HCT116 (cell line): ENCODE data around the gene CDC42EP1. TPM values are rescaled to one million over a fixed set of nuclear protein-coding genes. Genes with fewer than 3 reads are reported as not detected.

ENCODE experiments used
- ATAC-seq: fragments of 200-7000 bp; cut with Tn5 transposase; 2 replicates; pipeline ENCODE4 v1.9.1; 2020; ENCODE audit warnings: mild to moderate bottlenecking, moderate library complexity
- BruUV-seq: library from RNA; stranded (reverse); fragments of 400-500 nt; replicated peaks from 2 replicates; lab custom pipeline; 2021; lab: Mats Ljungman, UMichigan
- CTCF ChIA-PET: fragments of 300-600 bp; sonication (Branson Sonifier 250); formaldehyde crosslinking; loops from one replicate; lab custom pipeline; 2021; ENCODE audit warnings: antibody characterized with exemption; lab: Charles Lee
- POLR2A ChIA-PET: fragments of 300-600, 350-600 bp; sonication (Branson Sonifier 250); formaldehyde crosslinking; loops from one replicate; lab custom pipeline; 2021; ENCODE audit warnings: antibody characterized with exemption; lab: Charles Lee
- RAD21 ChIA-PET, 2 experiments: fragments of 300-600 bp; sonication (Branson Sonifier 250); formaldehyde crosslinking; loops; one replicate each; lab custom pipeline; 2023; ENCODE audit warnings: low total read pairs in 2 of 2; ENCODE audit not compliant: uncharacterized antibody in 2 of 2, unreplicated experiment in 2 of 2, low non-redundant PET in 1 of 2; lab: Charles Lee
- DNase-seq: peaks from one replicate; pipeline ENCODE4 v3.0.0-alpha.2; 2010; ENCODE audit warnings: low read depth, low spot score
- H2AFZ ChIP-seq: fragments of 200-600 bp; shearing (Covaris generic), sonication (generic); 2 replicates; pipeline ENCODE4 v1.6.1; 2017; ENCODE audit warnings: low read depth, mixed run types, mixed read lengths, antibody characterized with exemption, low read length; ENCODE audit not compliant: poor library complexity, severe bottlenecking
- H3K27ac ChIP-seq: 2 replicates; pipeline ENCODE4 v1.5.1; 2012; ENCODE audit warnings: low read depth, low read length
- H3K27me3 ChIP-seq: fragments of 200-600 bp; sonication (generic); 2 replicates; pipeline ENCODE4 v1.6.1; 2016; ENCODE audit warnings: mixed run types, low read length, mixed read lengths; ENCODE audit not compliant: insufficient read depth
- H3K36me3 ChIP-seq, 2 experiments: fragments of 200-500 bp in 1 of 2; fragments of 200-600 bp in 1 of 2; sonication (Bioruptor generic) in 1 of 2; sonication (generic) in 1 of 2; 2 replicates each; pipeline versions ENCODE4 v1.5.1 to v1.6.1; 2014 to 2016; ENCODE audit warnings: low read length in 2 of 2, inconsistent platforms in 1 of 2, mixed read lengths in 1 of 2, mixed run types in 1 of 2; ENCODE audit not compliant: insufficient read depth in 2 of 2, control insufficient read depth in 1 of 2
- H3K4me1 ChIP-seq, 2 experiments: fragments of 200-600 bp in 1 of 2; sonication (generic) in 1 of 2; 2 replicates each; pipeline versions ENCODE4 v1.5.1 to v1.6.1; 2012 to 2017; ENCODE audit warnings: low read length in 2 of 2, inconsistent platforms in 1 of 2, mild to moderate bottlenecking in 1 of 2, mixed read lengths in 1 of 2, mixed run types in 1 of 2, moderate library complexity in 1 of 2; ENCODE audit not compliant: insufficient read depth in 2 of 2, control insufficient read depth in 1 of 2
- H3K4me2 ChIP-seq: fragments of 200-600 bp; sonication (generic); 2 replicates; pipeline ENCODE4 v1.6.1; 2017; ENCODE audit warnings: mixed run types, low read length, mixed read lengths
- H3K4me3 ChIP-seq, 2 experiments: fragments of 200-600 bp in 1 of 2; sonication (generic) in 1 of 2; replicated peaks in 1 of 2; 2 replicates each; pipeline ENCODE4 v1.5.1; 2011 to 2016; ENCODE audit warnings: low read length in 2 of 2, control low read depth in 1 of 2, low read depth in 1 of 2, mild to moderate bottlenecking in 1 of 2, mixed read lengths in 1 of 2, mixed run types in 1 of 2
- H3K79me2 ChIP-seq: fragments of 200-600 bp; sonication (generic); 2 replicates; pipeline ENCODE4 v1.6.1; 2017; ENCODE audit warnings: mild to moderate bottlenecking, mixed run types, low read length, moderate library complexity, mixed read lengths; ENCODE audit not compliant: insufficient read depth
- H3K9ac ChIP-seq: fragments of 200-600 bp; sonication (generic); 2 replicates; pipeline ENCODE4 v1.6.1; 2016; ENCODE audit warnings: low read length, mixed read lengths
- H3K9me2 ChIP-seq: fragments of 200-600 bp; sonication (generic), shearing (Covaris generic); 2 replicates; pipeline ENCODE4 v1.6.1; 2017; ENCODE audit warnings: mixed run types, mild to moderate bottlenecking, moderate library complexity; ENCODE audit not compliant: insufficient read depth
- H3K9me3 ChIP-seq, 2 experiments: fragments of 200-500 bp in 1 of 2; fragments of 200-600 bp in 1 of 2; sonication (Bioruptor generic) in 1 of 2; sonication (generic) in 1 of 2; 2 replicates each; pipeline ENCODE4 v1.6.1; 2014 to 2017; ENCODE audit warnings: low read length in 2 of 2, mixed read lengths in 2 of 2, inconsistent platforms in 1 of 2, low read depth in 1 of 2, mild to moderate bottlenecking in 1 of 2, mixed run types in 1 of 2, moderate library complexity in 1 of 2; ENCODE audit not compliant: control insufficient read depth in 1 of 2, insufficient read depth in 1 of 2
- H4K20me1 ChIP-seq: fragments of 200-600 bp; sonication (generic), shearing (Covaris generic); 2 replicates; pipeline ENCODE4 v1.6.1; 2017; ENCODE audit warnings: mixed run types, mild to moderate bottlenecking, moderate library complexity; ENCODE audit not compliant: insufficient read depth
- CEBPB ChIP-seq: IDR thresholded peaks from 2 replicates; pipeline ENCODE4 v1.6.1; 2012; ENCODE audit warnings: low read depth
- EGR1 ChIP-seq: IDR thresholded peaks from 2 replicates; pipeline ENCODE4 v1.6.1; 2012; ENCODE audit warnings: low read depth
- ELF1 ChIP-seq: IDR thresholded peaks from 2 replicates; pipeline ENCODE4 v1.6.1; 2012; ENCODE audit warnings: low read depth, borderline replicate concordance
- EZH2phosphoT487 ChIP-seq: fragments of 200-600 bp; IDR thresholded peaks from 2 replicates; pipeline ENCODE4 v1.6.1; 2018; ENCODE audit warnings: antibody characterized with exemption, borderline replicate concordance
- JUND ChIP-seq: IDR thresholded peaks from 2 replicates; pipeline ENCODE4 v1.6.1; 2012
- POLR2AphosphoS5 ChIP-seq: IDR thresholded peaks from 2 replicates; pipeline ENCODE4 v1.6.1; 2011; ENCODE audit warnings: mild to moderate bottlenecking, low read depth, low read length, moderate library complexity
- SP1 ChIP-seq: IDR thresholded peaks from 2 replicates; pipeline ENCODE4 v1.6.1; 2012; ENCODE audit warnings: low read depth
- SRF ChIP-seq: IDR thresholded peaks from 2 replicates; pipeline ENCODE4 v1.6.1; 2012; ENCODE audit warnings: low read depth
- ZFX ChIP-seq: fragments of 450-650 bp; IDR thresholded peaks from 2 replicates; pipeline ENCODE4 v1.6.1; 2017
- ZNF274 ChIP-seq: fragments of 200-500 bp; sonication (Bioruptor generic); IDR thresholded peaks from 2 replicates; pipeline ENCODE4 v1.6.1; 2014; ENCODE audit warnings: mild to moderate bottlenecking, low read depth, low read length, inconsistent platforms
- intact Hi-C: fragments of 100-400 bp; cut with micrococcal nuclease; formaldehyde crosslinking; loops from 2 replicates; pipeline ENCODE4 v1.10.0; 2022
- total RNA-seq: library from RNA; stranded (reverse); gene quantifications from one replicate; pipeline ENCODE4 v1.2.1, GENCODE V29; 2021; ENCODE audit not compliant: unreplicated experiment
- TF ChIP-seq, protein P1 (sequence below): IDR thresholded peaks from 2 replicates; pipeline ENCODE4 v1.6.1; 2011; ENCODE audit warnings: mild to moderate bottlenecking, low read length, moderate library complexity; ENCODE audit not compliant: insufficient replicate concordance; ENCODE audit errors: extremely low read depth
- TF ChIP-seq, protein P2 (sequence below): IDR thresholded peaks from 2 replicates; pipeline ENCODE4 v1.6.1; 2012; ENCODE audit warnings: low read depth
- TF ChIP-seq, protein P3 (sequence below): IDR thresholded peaks from 2 replicates; pipeline ENCODE4 v1.6.1; 2012
- TF ChIP-seq, protein P4 (sequence below), 3 experiments: fragments of 200-600 bp in 1 of 3; sonication (generic) in 1 of 3; IDR thresholded peaks in 2 of 3; conservative IDR thresholded peaks in 1 of 3; 2 replicates each; pipeline ENCODE4 v1.5.1; 2012 to 2017; ENCODE audit warnings: low read depth in 2 of 3, low read length in 2 of 3, antibody characterized with exemption in 1 of 3, borderline replicate concordance in 1 of 3, control low read depth in 1 of 3, mild to moderate bottlenecking in 1 of 3, mixed read lengths in 1 of 3, mixed run types in 1 of 3, moderate library complexity in 1 of 3; ENCODE audit not compliant: insufficient read depth in 1 of 3

Gene CDC42EP1
- total RNA-seq, 1 experiment from 2014 or later: 160 TPM

DNA sequence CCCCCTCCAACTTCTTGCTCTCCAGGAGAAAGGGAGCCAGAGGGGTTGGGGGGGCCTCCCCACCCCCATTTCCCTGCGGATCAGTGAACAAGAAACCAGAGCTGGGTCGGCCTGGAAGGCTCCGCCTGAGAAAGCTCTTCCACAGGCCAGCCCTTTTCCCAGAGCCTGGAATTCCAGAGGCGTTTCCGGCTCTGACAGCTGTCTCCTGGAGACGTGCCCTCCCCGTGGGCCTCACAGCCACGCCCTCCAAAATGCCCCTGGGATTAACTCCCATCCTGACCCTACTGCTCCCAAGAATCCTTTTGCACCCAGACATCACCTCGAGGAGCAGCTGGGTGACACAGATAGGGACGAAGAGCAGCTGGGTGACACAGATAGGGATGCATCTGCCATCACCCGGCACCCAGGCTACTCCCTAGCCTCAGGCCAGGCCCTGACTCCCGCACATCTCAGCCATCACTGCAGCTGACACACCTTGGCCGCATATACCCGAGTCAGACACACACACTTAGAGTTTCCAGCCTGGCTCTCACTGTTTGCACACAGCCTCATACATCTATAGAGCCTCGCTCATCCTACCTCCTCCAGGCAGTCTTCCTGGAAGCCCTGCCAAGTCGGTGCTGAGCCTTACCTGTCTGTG, 7.6 kb upstream of the CDC42EP1 start (continued):
- TF ChIP-seq, protein P1, sequence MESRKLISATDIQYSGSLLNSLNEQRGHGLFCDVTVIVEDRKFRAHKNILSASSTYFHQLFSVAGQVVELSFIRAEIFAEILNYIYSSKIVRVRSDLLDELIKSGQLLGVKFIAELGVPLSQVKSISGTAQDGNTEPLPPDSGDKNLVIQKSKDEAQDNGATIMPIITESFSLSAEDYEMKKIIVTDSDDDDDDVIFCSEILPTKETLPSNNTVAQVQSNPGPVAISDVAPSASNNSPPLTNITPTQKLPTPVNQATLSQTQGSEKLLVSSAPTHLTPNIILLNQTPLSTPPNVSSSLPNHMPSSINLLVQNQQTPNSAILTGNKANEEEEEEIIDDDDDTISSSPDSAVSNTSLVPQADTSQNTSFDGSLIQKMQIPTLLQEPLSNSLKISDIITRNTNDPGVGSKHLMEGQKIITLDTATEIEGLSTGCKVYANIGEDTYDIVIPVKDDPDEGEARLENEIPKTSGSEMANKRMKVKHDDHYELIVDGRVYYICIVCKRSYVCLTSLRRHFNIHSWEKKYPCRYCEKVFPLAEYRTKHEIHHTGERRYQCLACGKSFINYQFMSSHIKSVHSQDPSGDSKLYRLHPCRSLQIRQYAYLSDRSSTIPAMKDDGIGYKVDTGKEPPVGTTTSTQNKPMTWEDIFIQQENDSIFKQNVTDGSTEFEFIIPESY: no peak
- TF ChIP-seq, all 23 proteins: peak for 0

DNA sequence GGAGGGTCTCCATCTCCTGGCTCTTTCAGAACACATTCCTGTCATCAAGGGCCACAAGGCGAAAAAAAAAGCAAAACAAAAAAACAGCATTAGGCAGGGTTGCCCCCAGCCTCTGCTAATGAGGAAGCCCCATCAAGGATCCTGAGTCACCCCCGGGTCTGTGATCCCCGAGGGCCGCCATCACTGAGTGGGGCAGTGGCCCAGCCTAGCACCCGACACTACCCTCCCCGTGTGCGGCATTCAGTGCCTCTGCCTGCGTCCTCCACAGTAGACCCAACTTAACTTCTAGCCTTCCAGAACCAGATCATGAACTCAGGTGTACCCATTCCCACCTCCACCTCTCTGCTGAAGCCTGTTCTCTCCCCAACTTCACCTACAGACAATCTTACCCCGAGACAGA, 6.6 kb upstream of the CDC42EP1 start:
- intact Hi-C loops: no loop called here
- no TSS peak for BruUV-seq
- H3K4me1 ChIP-seq: peaks cover 4 to 35% of the 10 kb centered on the region in 2 experiments; a peak in 3 of 4 replicates
- H2AFZ ChIP-seq: no peak overlapping the region
- ATAC-seq (no peak), DNase-seq (no peak)
- no peaks in the 10 kb centered on the region for H3K9me3 ChIP-seq
- no peak overlapping the region for H3K9ac ChIP-seq
- no peak overlapping the region for H3K4me3 ChIP-seq
- ChIA-PET POLR2A (interaction anchor here (1.5 kb wide), 1 partner anchor 8 kb away, joined by 3 read pairs; no protein-coding TSS in a partner anchor), CTCF (no interaction called here), RAD21 (no interaction called here)
- H3K36me3 ChIP-seq: no peaks in the 10 kb centered on the region
- H3K4me2 ChIP-seq: no peak overlapping the region
- H3K9me2 ChIP-seq: no peaks in the 10 kb centered on the region
- H3K27me3 ChIP-seq: no peaks in the 10 kb centered on the region
- no peaks in the 10 kb centered on the region for H4K20me1 ChIP-seq
- no peaks in the 10 kb centered on the region for H3K79me2 ChIP-seq
- H3K27ac ChIP-seq: no peak overlapping the region
- no peak for TF ChIP-seq SRF
- no peak for TF ChIP-seq JUND
- TF ChIP-seq CEBPB: no peak
- TF ChIP-seq, protein P1: no peak
- no peak for TF ChIP-seq ZFX
- no peak for TF ChIP-seq EGR1
- no peak for TF ChIP-seq POLR2AphosphoS5
- TF ChIP-seq ELF1: no peak
- TF ChIP-seq SP1: no peak
- TF ChIP-seq, protein P2, sequence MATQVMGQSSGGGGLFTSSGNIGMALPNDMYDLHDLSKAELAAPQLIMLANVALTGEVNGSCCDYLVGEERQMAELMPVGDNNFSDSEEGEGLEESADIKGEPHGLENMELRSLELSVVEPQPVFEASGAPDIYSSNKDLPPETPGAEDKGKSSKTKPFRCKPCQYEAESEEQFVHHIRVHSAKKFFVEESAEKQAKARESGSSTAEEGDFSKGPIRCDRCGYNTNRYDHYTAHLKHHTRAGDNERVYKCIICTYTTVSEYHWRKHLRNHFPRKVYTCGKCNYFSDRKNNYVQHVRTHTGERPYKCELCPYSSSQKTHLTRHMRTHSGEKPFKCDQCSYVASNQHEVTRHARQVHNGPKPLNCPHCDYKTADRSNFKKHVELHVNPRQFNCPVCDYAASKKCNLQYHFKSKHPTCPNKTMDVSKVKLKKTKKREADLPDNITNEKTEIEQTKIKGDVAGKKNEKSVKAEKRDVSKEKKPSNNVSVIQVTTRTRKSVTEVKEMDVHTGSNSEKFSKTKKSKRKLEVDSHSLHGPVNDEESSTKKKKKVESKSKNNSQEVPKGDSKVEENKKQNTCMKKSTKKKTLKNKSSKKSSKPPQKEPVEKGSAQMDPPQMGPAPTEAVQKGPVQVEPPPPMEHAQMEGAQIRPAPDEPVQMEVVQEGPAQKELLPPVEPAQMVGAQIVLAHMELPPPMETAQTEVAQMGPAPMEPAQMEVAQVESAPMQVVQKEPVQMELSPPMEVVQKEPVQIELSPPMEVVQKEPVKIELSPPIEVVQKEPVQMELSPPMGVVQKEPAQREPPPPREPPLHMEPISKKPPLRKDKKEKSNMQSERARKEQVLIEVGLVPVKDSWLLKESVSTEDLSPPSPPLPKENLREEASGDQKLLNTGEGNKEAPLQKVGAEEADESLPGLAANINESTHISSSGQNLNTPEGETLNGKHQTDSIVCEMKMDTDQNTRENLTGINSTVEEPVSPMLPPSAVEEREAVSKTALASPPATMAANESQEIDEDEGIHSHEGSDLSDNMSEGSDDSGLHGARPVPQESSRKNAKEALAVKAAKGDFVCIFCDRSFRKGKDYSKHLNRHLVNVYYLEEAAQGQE: no peak
- TF ChIP-seq ZNF274: no peak
- TF ChIP-seq, protein P3, sequence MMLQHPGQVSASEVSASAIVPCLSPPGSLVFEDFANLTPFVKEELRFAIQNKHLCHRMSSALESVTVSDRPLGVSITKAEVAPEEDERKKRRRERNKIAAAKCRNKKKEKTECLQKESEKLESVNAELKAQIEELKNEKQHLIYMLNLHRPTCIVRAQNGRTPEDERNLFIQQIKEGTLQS: no peak
- TF ChIP-seq, protein P4, sequence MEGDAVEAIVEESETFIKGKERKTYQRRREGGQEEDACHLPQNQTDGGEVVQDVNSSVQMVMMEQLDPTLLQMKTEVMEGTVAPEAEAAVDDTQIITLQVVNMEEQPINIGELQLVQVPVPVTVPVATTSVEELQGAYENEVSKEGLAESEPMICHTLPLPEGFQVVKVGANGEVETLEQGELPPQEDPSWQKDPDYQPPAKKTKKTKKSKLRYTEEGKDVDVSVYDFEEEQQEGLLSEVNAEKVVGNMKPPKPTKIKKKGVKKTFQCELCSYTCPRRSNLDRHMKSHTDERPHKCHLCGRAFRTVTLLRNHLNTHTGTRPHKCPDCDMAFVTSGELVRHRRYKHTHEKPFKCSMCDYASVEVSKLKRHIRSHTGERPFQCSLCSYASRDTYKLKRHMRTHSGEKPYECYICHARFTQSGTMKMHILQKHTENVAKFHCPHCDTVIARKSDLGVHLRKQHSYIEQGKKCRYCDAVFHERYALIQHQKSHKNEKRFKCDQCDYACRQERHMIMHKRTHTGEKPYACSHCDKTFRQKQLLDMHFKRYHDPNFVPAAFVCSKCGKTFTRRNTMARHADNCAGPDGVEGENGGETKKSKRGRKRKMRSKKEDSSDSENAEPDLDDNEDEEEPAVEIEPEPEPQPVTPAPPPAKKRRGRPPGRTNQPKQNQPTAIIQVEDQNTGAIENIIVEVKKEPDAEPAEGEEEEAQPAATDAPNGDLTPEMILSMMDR (IDR thresholded peaks at IDR 0.05 in 2 of 3, conservative IDR thresholded peaks at IDR 0.05 in 1 of 3; ENCODE audit: borderline replicate concordance in 1 of 3, insufficient read depth in 1 of 3, low read depth in 2 of 3, low read length in 2 of 3): no peak
- no peak for TF ChIP-seq EZH2phosphoT487
